ENCODE measurements around the gene PIAS4.
"Not testable (repeated sequence)": the region's sequence is repeated elsewhere in the genome, so short reads cannot be mapped to it uniquely, and the experiment has no call there.

The PIAS4 gene

GRCh38 chr19:3983542-3983914 is 24.0 kb upstream of the PIAS4 start:
- ATAC-seq: no peak
- peaks cover 65% of the 10 kb centered on the region for H3K4me1 Mint-ChIP-seq
- peaks cover 60% of the 10 kb centered on the region for H3K36me3 Mint-ChIP-seq

GRCh38 chr19:3983936-3984583 is 23.5 kb upstream of the PIAS4 start:
- Mint-ChIP-seq H3K4me1 (peaks cover 65% of the 10 kb centered on the region), H3K27me3 (no peaks in the 10 kb centered on the region), H3K27ac (peak overlapping the region; percentile 92), H3K36me3 (peaks cover 58% of the 10 kb centered on the region), H3K4me3 (peak overlapping the region; percentile 93), H3K9me3 (no peaks in the 10 kb centered on the region)
- ATAC-seq: peak; percentile 44

More at GRCh38 chr19:3983542-3983914, 24.0 kb upstream of the PIAS4 start:
- no peaks in the 10 kb centered on the region for H3K27me3 Mint-ChIP-seq
- H3K27ac Mint-ChIP-seq: peak overlapping the region; percentile 92
- peak overlapping the region; percentile 93 for H3K4me3 Mint-ChIP-seq
- H3K9me3 Mint-ChIP-seq: no peaks in the 10 kb centered on the region

GRCh38 chr19:3984584-3984907 is 23.0 kb upstream of the PIAS4 start:
- Mint-ChIP-seq H3K27me3 (no peaks in the 10 kb centered on the region), H3K36me3 (peaks cover 53% of the 10 kb centered on the region), H3K27ac (peak overlapping the region; percentile 92), H3K9me3 (no peaks in the 10 kb centered on the region), H3K4me1 (peaks cover 65% of the 10 kb centered on the region), H3K4me3 (peak overlapping the region; percentile 93)
- no peak for ATAC-seq

- H3K36me3 Mint-ChIP-seq: peaks cover 48% of the 10 kb centered on the region
- peak within 1 kb of the TSS; percentile 93 for H3K4me3 Mint-ChIP-seq
- H3K4me1 Mint-ChIP-seq: peaks cover 62% of the 10 kb centered on the region
- no peaks in the 10 kb centered on the region for H3K27me3 Mint-ChIP-seq
- ATAC-seq: peak; percentile 76
- no peaks in the 10 kb centered on the region for H3K9me3 Mint-ChIP-seq
- peak within 1 kb of the TSS; percentile 92 for H3K27ac Mint-ChIP-seq
Measured at GRCh38 chr19:3984908-3985642, 22.5 kb upstream of the PIAS4 start, which contains the start of gene EEF2. Gene EEF2, minus strand, starts transcription at chr19:3985463. Its CDS starts 83 bp downstream, at chr19:3985380.

GRCh38 chr19:3985643-3986259 is 21.8 kb upstream of the PIAS4 start:
- Mint-ChIP-seq H3K4me3 (peak overlapping the region; percentile 93), H3K9me3 (peaks cover 2% of the 10 kb centered on the region), H3K36me3 (peaks cover 44% of the 10 kb centered on the region), H3K27ac (peak overlapping the region; percentile 92), H3K4me1 (peaks cover 65% of the 10 kb centered on the region), H3K27me3 (no peaks in the 10 kb centered on the region)
- ATAC-seq: no peak

- ATAC-seq: peak; percentile 44
- Mint-ChIP-seq H3K27me3 (no peaks in the 10 kb centered on the region), H3K4me1 (peaks cover 63% of the 10 kb centered on the region), H3K27ac (peak overlapping the region; percentile 82), H3K36me3 (peaks cover 37% of the 10 kb centered on the region), H3K9me3 (peaks cover 4% of the 10 kb centered on the region), H3K4me3 (peak overlapping the region; percentile 93)
Measured at GRCh38 chr19:3986260-3987041, 21.1 kb upstream of the PIAS4 start.

GRCh38 chr19:3987619-3988371 is 19.7 kb upstream of the PIAS4 start:
- H3K36me3 Mint-ChIP-seq: peaks cover 24% of the 10 kb centered on the region
- peaks cover 4% of the 10 kb centered on the region for H3K9me3 Mint-ChIP-seq
- peak; percentile 69 for ATAC-seq
- no peaks in the 10 kb centered on the region for H3K27me3 Mint-ChIP-seq
- H3K4me1 Mint-ChIP-seq: peaks cover 53% of the 10 kb centered on the region
- H3K4me3 Mint-ChIP-seq: peak overlapping the region; percentile 71
- H3K27ac Mint-ChIP-seq: peak overlapping the region; percentile 82

GRCh38 chr19:3990815-3991117 is 16.8 kb upstream of the PIAS4 start:
- peaks cover 4% of the 10 kb centered on the region for H3K9me3 Mint-ChIP-seq
- no peaks in the 10 kb centered on the region for H3K27me3 Mint-ChIP-seq
- H3K36me3 Mint-ChIP-seq: no peaks in the 10 kb centered on the region
- H3K4me1 Mint-ChIP-seq: peaks cover 30% of the 10 kb centered on the region
- no peak overlapping the region for H3K4me3 Mint-ChIP-seq
- no peak for ATAC-seq
- H3K27ac Mint-ChIP-seq: peak overlapping the region; percentile 82

- Mint-ChIP-seq H3K4me3 (no peak overlapping the region), H3K27ac (no peak overlapping the region), H3K4me1 (peaks cover 12% of the 10 kb centered on the region), H3K27me3 (no peaks in the 10 kb centered on the region), H3K36me3 (no peaks in the 10 kb centered on the region), H3K9me3 (peaks cover 3% of the 10 kb centered on the region)
- no peak for ATAC-seq
Measured at GRCh38 chr19:3995607-3996006, 11.9 kb upstream of the PIAS4 start.

GRCh38 chr19:3998667-3999412 is 8.7 kb upstream of the PIAS4 start:
- H3K36me3 Mint-ChIP-seq, H3K4me3 Mint-ChIP-seq, H3K4me1 Mint-ChIP-seq, ATAC-seq, H3K9me3 Mint-ChIP-seq, H3K27ac Mint-ChIP-seq, H3K27me3 Mint-ChIP-seq: not testable (repeated sequence)

GRCh38 chr19:4000798-4001197 is 6.7 kb upstream of the PIAS4 start:
- not testable (repeated sequence) for H3K27me3 Mint-ChIP-seq, H3K36me3 Mint-ChIP-seq, H3K4me3 Mint-ChIP-seq, H3K9me3 Mint-ChIP-seq, H3K27ac Mint-ChIP-seq, H3K4me1 Mint-ChIP-seq, ATAC-seq

GRCh38 chr19:4005436-4005835 is 2.1 kb upstream of the PIAS4 start:
- not testable (repeated sequence) for H3K27me3 Mint-ChIP-seq, H3K36me3 Mint-ChIP-seq, H3K27ac Mint-ChIP-seq, H3K9me3 Mint-ChIP-seq, ATAC-seq
- Mint-ChIP-seq H3K4me1 (peaks cover 27% of the 10 kb centered on the region), H3K4me3 (peak overlapping the region; percentile 13)

GRCh38 chr19:4007836-4008539 is 452 bp downstream of the PIAS4 start:
- H3K27me3 Mint-ChIP-seq: no peaks in the 10 kb centered on the region
- H3K4me1 Mint-ChIP-seq: peaks cover 47% of the 10 kb centered on the region
- H3K27ac Mint-ChIP-seq: peak overlapping the region; percentile 75
- no peaks in the 10 kb centered on the region for H3K9me3 Mint-ChIP-seq
- H3K4me3 Mint-ChIP-seq: peak overlapping the region; percentile 84
- peaks cover 14% of the 10 kb centered on the region for H3K36me3 Mint-ChIP-seq
- ATAC-seq: peak; percentile 57

Measured in stimulated activated memory B cell treated with anti-CD40 and anti-IgM and Interleukin-4, amounts not matched to agents 10 μg/mL and 1 μg/mL and 100 μg/mL, for 72 hours (primary cell).